ENCODE measurements around the gene SOX6. TPM values are rescaled to one million over a fixed set of nuclear protein-coding genes. Genes with fewer than 3 reads are reported as not detected.
"Not testable (repeated sequence)": the region's sequence is repeated elsewhere in the genome, so short reads cannot be mapped to it uniquely, and the experiment has no call there.

Gene SOX6
- total and polyA plus RNA-seq, 2 of the 13 experiments (the other 11 are each of a cell fraction or from before 2014, with no cell fraction given): 2.6 to 11.2 TPM

- TF ChIP-seq SKI (IDR thresholded peaks at IDR 0.05; ENCODE audit: partially characterized antibody) (no peak), ZNF589 (CRISPR knock-in tag; conservative IDR thresholded peaks at IDR 0.05) (no peak), ZNF230 (CRISPR knock-in tag; IDR thresholded peaks at IDR 0.05) (no peak), RFXAP (CRISPR knock-in tag; IDR thresholded peaks at IDR 0.05; ENCODE audit: borderline replicate concordance) (no peak), KIAA2018 (CRISPR knock-in tag; IDR thresholded peaks at IDR 0.05; ENCODE audit: borderline replicate concordance) (no peak), IKZF1 (IDR thresholded peaks at IDR 0.05) (no peak)
These were observed 325.1 kb downstream of the SOX6 start (continued) for GRCh38 chr11:16031210-16031609.

GRCh38 chr11:16030664-16031063 is 325.7 kb downstream of the SOX6 start:
- WGBS (ENCODE audit: low lambda C conversion rate): 0% methylated on average over 1 of the region's 1 CpG
- intact Hi-C loops (cut with micrococcal nuclease; ENCODE audit: unreplicated experiment): no loop called here
- POLR2A ChIA-PET: no interaction called here

GRCh38 chr11:16029151-16029550 is 327.2 kb downstream of the SOX6 start:
- H3K4me3 ChIP-seq (replicated peaks in 1 of 3; ENCODE audit: insufficient read depth in 1 of 3, low read depth in 2 of 3, low read length in 3 of 3); FAIRE-seq; H3K9ac ChIP-seq (ENCODE audit: insufficient read depth, low read depth, low read length); H3K9me3 ChIP-seq (ENCODE audit: low read length); DNase-seq (ENCODE audit: low spot score); H3K4me1 ChIP-seq (ENCODE audit: insufficient read depth, low read length); H4K20me1 ChIP-seq (ENCODE audit: insufficient read depth, low read length); H3K79me2 ChIP-seq (ENCODE audit: insufficient read depth, low read length); H3K4me2 ChIP-seq (ENCODE audit: low read depth, low read length); CTCF ChIA-PET (ENCODE audit: low intra/inter-chr PET ratio, low total read pairs); H3K36me3 ChIP-seq (replicated peaks in 1 of 2; ENCODE audit: control insufficient read depth in 1 of 2, insufficient read depth in 2 of 2, low read length in 2 of 2); H3K27me3 ChIP-seq (ENCODE audit: control insufficient read depth in 1 of 2, insufficient read depth in 2 of 2, low read length in 2 of 2); POLR2A ChIA-PET; H2AFZ ChIP-seq (ENCODE audit: low read length); in situ Hi-C loops (cut with HindIII; ENCODE audit: extremely low pct_ligation_motif_present, low pct_unique_long_range_greater_than_20kb); H3K27ac ChIP-seq (ENCODE audit: extremely low read length, insufficient read depth, low read length); ATAC-seq; BruUV-seq (replicated peaks); intact Hi-C loops (cut with micrococcal nuclease; ENCODE audit: unreplicated experiment): not testable (repeated sequence)
- 31% methylated on average over 8 of the region's 10 CpGs for WGBS (ENCODE audit: low lambda C conversion rate)

More at GRCh38 chr11:16030664-16031063, 325.7 kb downstream of the SOX6 start:
- no peak for FAIRE-seq
- in situ Hi-C loops (cut with HindIII; ENCODE audit: extremely low pct_ligation_motif_present, low pct_unique_long_range_greater_than_20kb): no loop called here
- Histone ChIP-seq H3K4me1 (ENCODE audit: insufficient read depth, low read length) (no peaks in the 10 kb centered on the region), H3K9ac (ENCODE audit: insufficient read depth, low read depth, low read length) (no peak overlapping the region), H3K36me3 (replicated peaks in 1 of 2; ENCODE audit: control insufficient read depth in 1 of 2, insufficient read depth in 2 of 2, low read length in 2 of 2) (no peaks in the 10 kb centered on the region), H3K27me3 (ENCODE audit: control insufficient read depth in 1 of 2, insufficient read depth in 2 of 2, low read length in 2 of 2) (no peaks in the 10 kb centered on the region), H3K9me3 (ENCODE audit: low read length) (no peaks in the 10 kb centered on the region), H3K4me3 (replicated peaks in 1 of 3; ENCODE audit: insufficient read depth in 1 of 3, low read depth in 2 of 3, low read length in 3 of 3) (no peak overlapping the region), H3K27ac (ENCODE audit: extremely low read length, insufficient read depth, low read length) (no peak overlapping the region), H3K4me2 (ENCODE audit: low read depth, low read length) (no peak overlapping the region), H2AFZ (ENCODE audit: low read length) (no peak overlapping the region), H3K79me2 (ENCODE audit: insufficient read depth, low read length) (no peaks in the 10 kb centered on the region), H4K20me1 (ENCODE audit: insufficient read depth, low read length) (no peaks in the 10 kb centered on the region)
- CTCF ChIA-PET (ENCODE audit: low intra/inter-chr PET ratio, low total read pairs): no interaction called here
- ATAC-seq: no peak
- TF ChIP-seq MAFK (conservative IDR thresholded peaks at IDR 0.05 in 1 of 2, IDR thresholded peaks at IDR 0.05 in 1 of 2; ENCODE audit: low read length in 2 of 2) (0 out of 4 replicates have a peak, but pooled peaks of 1 of the 2 experiments have one; percentile 8), REL (CRISPR knock-in tag; conservative IDR thresholded peaks at IDR 0.05) (no peak)
- DNase-seq (ENCODE audit: low spot score): no peak
- no TSS peak for BruUV-seq (replicated peaks)
